ENCODE data around the gene RAB1B.

- TF ChIP-seq CTCF (IDR thresholded peaks at IDR 0.05 in 4 of 5, conservative IDR thresholded peaks at IDR 0.05 in 1 of 5) (no peak), POLR2A (IDR thresholded peaks at IDR 0.05) (no peak)
Measured at GRCh38 chr11:66286699-66287098, 18.3 kb downstream of the RAB1B start.
